Tibial nerve (tissue), 4 donors: ENCODE measurements around the gene MUC2. TPM values are rescaled to one million over a fixed set of nuclear protein-coding genes. Genes with fewer than 3 reads are reported as not detected.
A peak's percentile ranks its signal among the peaks of the same experiment; 100 is the strongest.

Source experiments
- DNase-seq, 2 donors: peaks; one replicate each; pipeline ENCODE4 v3.0.0-alpha.2; 2019; ENCODE audit warnings: low spot score in 2 of 2
- H3K27ac ChIP-seq, 4 donors: fragments of 200-600 bp; sonication (generic) in 3 of 4; one replicate each; pipeline ENCODE4 v1.5.1; 2017 to 2019; ENCODE audit warnings: mild to moderate bottlenecking in 1 of 4
- H3K27me3 ChIP-seq, 2 donors: fragments of 200-600 bp; sonication (generic) in 1 of 2; one replicate each; pipeline versions ENCODE4 v1.5.1 to v1.6.0; 2017 to 2019
- H3K36me3 ChIP-seq, 3 donors: fragments of 200-600 bp; sonication (generic); one replicate each; pipeline ENCODE4 v1.5.1; 2018 to 2019
- H3K4me1 ChIP-seq, 4 donors: fragments of 200-600 bp; sonication (generic) in 3 of 4; one replicate each; pipeline ENCODE4 v1.5.1; 2017 to 2019
- H3K4me3 ChIP-seq, 4 donors: fragments of 200-600 bp; sonication (generic) in 3 of 4; one replicate each; pipeline ENCODE4 v1.5.1; 2017 to 2019; ENCODE audit warnings: mild to moderate bottlenecking in 1 of 4, moderate library complexity in 1 of 4
- H3K9me3 ChIP-seq, 4 donors: fragments of 200-600 bp; sonication (generic) in 3 of 4; one replicate each; pipeline ENCODE4 v1.5.1; 2017 to 2019
- EP300 ChIP-seq, 2 donors: sonication (generic); formaldehyde crosslinking; IDR thresholded peaks; one replicate each; pipeline ENCODE4 v1.6.1; 2017; ENCODE audit warnings: antibody characterized with exemption in 2 of 2, mild to moderate bottlenecking in 1 of 2
- POLR2A ChIP-seq, 2 donors: fragments of 450-650 bp; IDR thresholded peaks; one replicate each; pipeline ENCODE4 v1.6.1; 2017; ENCODE audit warnings: antibody characterized with exemption in 2 of 2, mild to moderate bottlenecking in 2 of 2, moderate library complexity in 2 of 2
- WGBS, 2 donors: methylation state at CpG; one replicate each; pipeline ENCODE4 v1.1.5; 2018; 5-methylcytosine and 5-hydroxymethylcytosine counted together
- total RNA-seq, 4 donors: library from RNA; depleted of rRNA; stranded (reverse); fragments of >200 nt; gene quantifications; one replicate each; pipeline ENCODE4 v1.1.0, GENCODE V29; 2016
- TF ChIP-seq, protein P1 (sequence below), 5 experiments: fragments of 200-600 bp in 3 of 5; fragments of 450-650 bp in 2 of 5; sonication (generic) in 3 of 5; IDR thresholded peaks; one replicate each; pipeline ENCODE4 v1.5.1; 2016 to 2019; ENCODE audit warnings: antibody characterized with exemption in 5 of 5, mild to moderate bottlenecking in 3 of 5, moderate library complexity in 2 of 5

Gene MUC2
- total RNA-seq, 4 donors from 2014 or later = not detected

DNA sequence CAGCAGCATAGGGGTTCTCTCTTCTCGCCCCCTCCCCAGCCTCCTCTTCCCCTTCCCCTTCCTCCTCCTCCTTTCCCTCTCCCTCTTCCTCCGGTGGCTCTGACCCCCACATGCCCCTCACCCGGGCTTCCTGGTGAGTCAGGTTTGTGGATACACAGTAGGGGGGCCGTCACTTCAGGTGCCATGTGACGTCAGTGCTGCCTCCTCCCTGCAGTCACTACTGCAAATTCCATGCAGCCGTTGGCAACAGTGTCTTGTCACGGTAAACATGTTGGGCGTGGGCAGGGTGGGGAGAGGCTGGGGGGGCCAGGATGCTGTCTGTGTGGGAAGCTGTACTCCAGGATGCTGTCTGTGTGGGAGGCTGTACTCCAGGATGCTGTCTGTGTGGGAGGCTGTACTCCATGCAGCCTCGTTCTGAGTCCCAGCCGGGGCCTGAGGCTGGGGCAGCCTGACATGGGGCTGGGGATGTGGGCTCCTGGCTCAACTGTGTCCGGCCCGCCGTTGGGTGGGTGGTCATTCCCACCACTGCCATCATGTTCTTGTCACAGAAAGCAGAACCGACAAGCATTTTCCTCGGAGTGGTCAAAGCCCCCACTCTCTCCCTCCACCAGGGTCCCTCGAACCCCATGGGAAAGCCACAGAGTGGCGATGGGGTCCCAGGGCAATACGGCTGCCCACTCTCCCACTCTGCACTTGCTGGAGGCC is 2.4 kb upstream of the MUC2 start:
- no peak overlapping the region for H3K27ac ChIP-seq
- 63 to 74% methylated on average over 14 to 17 of the region's 18 CpGs for WGBS, 2 donors
- H3K4me3 ChIP-seq = no peak overlapping the region
- peaks cover 0 to 14% (median 0%) of the 10 kb centered on the region in 4 donors for H3K4me1 ChIP-seq
- no peaks in the 10 kb centered on the region for H3K9me3 ChIP-seq
- DNase-seq = no peak
- peaks cover 0 to 13% of the 10 kb centered on the region in 2 donors for H3K27me3 ChIP-seq
- H3K36me3 ChIP-seq = no peaks in the 10 kb centered on the region
- no peak for TF ChIP-seq EP300 (IDR thresholded peaks at IDR 0.05)
- no peak for TF ChIP-seq POLR2A (IDR thresholded peaks at IDR 0.05)
- TF ChIP-seq, protein P1, sequence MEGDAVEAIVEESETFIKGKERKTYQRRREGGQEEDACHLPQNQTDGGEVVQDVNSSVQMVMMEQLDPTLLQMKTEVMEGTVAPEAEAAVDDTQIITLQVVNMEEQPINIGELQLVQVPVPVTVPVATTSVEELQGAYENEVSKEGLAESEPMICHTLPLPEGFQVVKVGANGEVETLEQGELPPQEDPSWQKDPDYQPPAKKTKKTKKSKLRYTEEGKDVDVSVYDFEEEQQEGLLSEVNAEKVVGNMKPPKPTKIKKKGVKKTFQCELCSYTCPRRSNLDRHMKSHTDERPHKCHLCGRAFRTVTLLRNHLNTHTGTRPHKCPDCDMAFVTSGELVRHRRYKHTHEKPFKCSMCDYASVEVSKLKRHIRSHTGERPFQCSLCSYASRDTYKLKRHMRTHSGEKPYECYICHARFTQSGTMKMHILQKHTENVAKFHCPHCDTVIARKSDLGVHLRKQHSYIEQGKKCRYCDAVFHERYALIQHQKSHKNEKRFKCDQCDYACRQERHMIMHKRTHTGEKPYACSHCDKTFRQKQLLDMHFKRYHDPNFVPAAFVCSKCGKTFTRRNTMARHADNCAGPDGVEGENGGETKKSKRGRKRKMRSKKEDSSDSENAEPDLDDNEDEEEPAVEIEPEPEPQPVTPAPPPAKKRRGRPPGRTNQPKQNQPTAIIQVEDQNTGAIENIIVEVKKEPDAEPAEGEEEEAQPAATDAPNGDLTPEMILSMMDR (IDR thresholded peaks at IDR 0.05) = no peak

DNA sequence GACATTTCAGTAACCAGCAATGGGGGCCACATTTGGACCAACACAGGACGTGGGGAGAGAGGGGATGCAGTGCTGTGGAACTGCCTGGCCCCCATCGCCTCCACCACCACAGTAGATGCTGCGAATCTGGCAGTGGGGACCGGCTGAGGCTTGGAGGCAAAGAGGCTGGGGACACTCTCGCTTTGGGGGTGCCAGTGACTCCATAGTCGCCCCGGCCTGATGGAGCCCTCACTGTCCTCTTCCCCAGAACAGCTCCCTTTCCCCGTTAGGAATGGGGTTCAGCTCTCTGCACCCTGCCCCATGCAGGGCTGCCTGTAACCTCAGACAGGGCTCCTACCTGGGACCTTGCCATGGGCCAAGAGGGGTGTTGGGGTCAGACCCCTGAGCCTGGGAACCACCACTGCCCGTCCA is 1.8 kb upstream of the MUC2 start:
- no peaks in the 10 kb centered on the region for H3K9me3 ChIP-seq
- TF ChIP-seq, protein P1 (IDR thresholded peaks at IDR 0.05) = no peak
- no peak for TF ChIP-seq EP300 (IDR thresholded peaks at IDR 0.05)
- no peak for TF ChIP-seq POLR2A (IDR thresholded peaks at IDR 0.05)
- no peak for DNase-seq
- H3K4me3 ChIP-seq = no peak overlapping the region
- peak overlapping the region in 1 of 4 donors; percentile 12 for H3K27ac ChIP-seq
- 90 to 93% methylated on average over 7 to 8 of the region's 9 CpGs for whole genome bisulfite sequencing, 2 donors
- H3K27me3 ChIP-seq = peaks cover 0 to 13% of the 10 kb centered on the region in 2 donors
- peaks cover 0 to 14% (median 0%) of the 10 kb centered on the region in 4 donors for H3K4me1 ChIP-seq
- no peaks in the 10 kb centered on the region for H3K36me3 ChIP-seq

DNA sequence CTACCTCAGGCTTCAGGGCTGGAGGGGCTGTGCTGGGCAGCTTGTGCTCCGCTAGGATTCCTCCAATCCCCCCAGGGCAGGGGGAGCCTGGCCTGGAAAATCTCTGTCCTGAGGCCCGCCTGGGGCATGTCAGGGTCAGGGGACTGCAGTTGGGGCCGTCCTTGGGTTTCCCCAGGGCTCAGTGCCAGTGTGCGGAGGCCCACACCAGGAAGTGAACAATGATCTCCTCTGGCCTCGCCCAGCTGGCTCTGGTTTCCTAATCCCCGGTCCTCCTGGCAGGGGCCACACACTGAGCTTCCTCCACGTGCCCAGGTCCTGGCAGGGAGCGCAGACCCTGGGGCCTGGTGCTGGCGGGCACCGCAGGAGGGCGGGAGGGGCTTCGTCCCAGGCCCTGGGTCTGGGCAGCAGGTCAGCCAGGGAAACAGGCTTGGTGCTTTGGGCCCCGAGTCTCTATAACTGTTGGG is 1.4 kb upstream of the MUC2 start:
- Histone ChIP-seq H3K4me3 (no peak overlapping the region), H3K27ac (peak overlapping the region in 1 of 4 donors; percentile 12), H3K36me3 (no peaks in the 10 kb centered on the region), H3K4me1 (peaks cover 0 to 14% (median 0%) of the 10 kb centered on the region in 4 donors), H3K27me3 (peaks cover 0 to 13% of the 10 kb centered on the region in 2 donors), H3K9me3 (no peaks in the 10 kb centered on the region)
- TF ChIP-seq EP300 (IDR thresholded peaks at IDR 0.05) = no peak
- TF ChIP-seq, protein P1 (IDR thresholded peaks at IDR 0.05) = no peak
- WGBS, 2 donors = 28 to 66% methylated on average over 4 to 11 of the region's 13 CpGs
- peak in 1 of 2 donors; percentile 11 for DNase-seq

DNA sequence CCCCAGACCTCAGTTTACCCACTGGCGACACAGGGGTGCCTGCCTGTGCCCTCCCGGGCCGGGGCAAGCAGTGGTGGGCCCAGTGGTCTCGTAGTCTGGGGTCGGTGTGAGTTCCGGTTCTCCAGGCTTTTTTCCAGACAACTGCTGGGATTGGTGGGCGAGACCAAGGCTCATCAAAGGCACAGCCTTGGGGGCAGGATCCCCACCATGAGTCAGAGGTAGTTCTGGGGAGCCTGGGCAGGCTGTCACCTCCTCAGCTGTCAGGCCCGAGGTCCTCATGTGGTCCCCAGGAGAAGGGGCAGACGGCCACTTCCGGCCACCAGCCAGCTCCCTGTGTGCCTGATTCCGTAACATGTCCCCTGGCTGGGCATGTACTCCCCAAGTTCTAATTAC is 827 bp upstream of the MUC2 start:
- H3K36me3 ChIP-seq = no peaks in the 10 kb centered on the region
- no peak overlapping the region for H3K27ac ChIP-seq
- H3K27me3 ChIP-seq = peaks cover 0 to 13% of the 10 kb centered on the region in 2 donors
- peak in 1 of 2 donors; percentile 3 for DNase-seq
- TF ChIP-seq POLR2A (IDR thresholded peaks at IDR 0.05) (no peak), EP300 (IDR thresholded peaks at IDR 0.05) (no peak)
- TF ChIP-seq, protein P1 (IDR thresholded peaks at IDR 0.05) = no peak
- no peaks in the 10 kb centered on the region for H3K9me3 ChIP-seq
- peaks cover 0 to 14% (median 0%) of the 10 kb centered on the region in 4 donors for H3K4me1 ChIP-seq
- WGBS, 2 donors = 85 to 89% methylated on average over 7 to 10 of the region's 11 CpGs
- no peak overlapping the region for H3K4me3 ChIP-seq

DNA sequence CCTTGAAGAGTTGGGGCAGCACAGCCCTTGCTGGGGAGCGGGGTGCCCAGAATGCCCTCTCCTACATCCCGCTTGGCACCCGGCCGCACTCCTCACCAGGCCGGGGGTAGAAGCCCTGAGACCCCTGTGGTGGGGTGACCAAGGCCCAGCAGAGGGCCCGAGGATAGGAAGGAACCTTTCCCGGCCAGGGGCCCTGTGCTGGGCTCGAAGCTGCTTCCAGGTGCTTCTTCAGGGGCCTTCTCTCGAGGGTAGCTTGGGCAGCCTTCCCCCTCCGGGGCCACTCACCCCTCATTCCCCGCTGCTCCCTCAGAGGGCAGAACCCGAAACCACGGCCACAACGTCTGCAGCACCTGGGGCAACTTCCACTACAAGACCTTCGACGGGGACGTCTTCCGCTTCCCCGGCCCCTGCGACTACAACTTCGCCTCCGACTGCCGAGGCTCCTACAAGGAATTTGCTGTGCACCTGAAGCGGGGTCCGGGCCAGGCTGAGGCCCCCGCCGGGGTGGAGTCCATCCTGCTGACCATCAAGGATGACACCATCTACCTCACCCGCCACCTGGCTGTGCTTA is 752 bp downstream of the MUC2 start:
- Histone ChIP-seq H3K9me3 (no peaks in the 10 kb centered on the region), H3K4me1 (peaks cover 0 to 14% (median 0%) of the 10 kb centered on the region in 4 donors), H3K4me3 (no peak overlapping the region), H3K27ac (no peak overlapping the region), H3K27me3 (peaks cover 0 to 13% of the 10 kb centered on the region in 2 donors), H3K36me3 (no peaks in the 10 kb centered on the region)
- no peak for TF ChIP-seq POLR2A (IDR thresholded peaks at IDR 0.05)
- TF ChIP-seq EP300 (IDR thresholded peaks at IDR 0.05) = no peak
- TF ChIP-seq, protein P1 (IDR thresholded peaks at IDR 0.05) = no peak
- DNase-seq = peak in 1 of 2 donors; percentile 8
- 87 to 93% methylated on average over 19 to 23 of the region's 28 CpGs for WGBS, 2 donors
